ENCODE measurements around the gene TCIRG1.

TCIRG1 gene

DNA sequence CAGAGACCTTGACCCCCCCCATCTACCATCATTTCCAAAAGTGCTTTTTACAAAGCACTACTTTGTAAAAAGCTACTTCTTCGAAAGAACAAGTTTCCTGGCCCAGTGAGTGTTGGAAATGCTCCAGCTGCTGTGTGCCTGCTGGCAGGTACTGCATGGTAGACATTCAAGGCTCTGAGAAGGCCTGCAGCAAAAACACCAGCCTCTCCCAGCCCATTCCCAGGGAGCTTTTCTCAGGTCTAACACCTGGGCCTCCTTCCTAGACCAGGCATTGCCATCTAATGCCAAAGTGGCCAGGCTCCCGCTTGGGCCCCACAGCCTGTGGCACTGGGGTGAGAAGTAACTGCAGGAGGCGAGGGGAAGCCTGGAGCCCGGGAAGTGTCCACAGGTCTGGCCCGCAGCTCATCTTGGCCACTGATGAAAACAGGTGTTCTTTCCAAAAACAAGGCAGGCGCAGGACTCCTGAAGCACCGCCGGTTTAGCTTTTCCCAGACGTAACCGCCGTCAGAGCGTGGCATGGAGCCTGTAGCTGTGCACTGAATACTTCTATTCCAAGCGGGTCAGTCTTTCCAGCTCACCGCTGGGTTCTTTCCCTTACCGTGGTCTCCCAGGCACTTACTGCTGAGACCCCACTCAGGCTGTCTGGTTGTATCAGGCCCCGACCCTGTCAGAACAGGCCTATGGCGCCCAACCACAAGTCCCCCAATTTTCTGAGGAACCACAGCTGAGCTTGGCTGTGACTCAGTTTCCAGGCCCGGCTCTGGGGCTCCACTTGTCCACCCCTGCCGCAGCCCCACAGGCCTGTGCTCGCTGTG lies 1.2 kb upstream of the TCIRG1 start:
- no peak for DNase-seq (ENCODE audit: low spot score)

GRCh38 chr11:68038226-68038717 lies 553 bp upstream of the TCIRG1 start:
- DNase-seq (ENCODE audit: low spot score) = no peak

- DNase-seq (ENCODE audit: low spot score) = no peak
Measured at GRCh38 chr11:68039526-68040086, 781 bp downstream of the TCIRG1 start.

GRCh38 chr11:68040101-68040956 lies 1.5 kb downstream of the TCIRG1 start:
- DNase-seq (ENCODE audit: low spot score) = peak; percentile 39

- DNase-seq (ENCODE audit: low spot score) = no peak
Measured at GRCh38 chr11:68040957-68041591, 2.2 kb downstream of the TCIRG1 start.

GRCh38 chr11:68041617-68042218 lies 2.9 kb downstream of the TCIRG1 start:
- DNase-seq (ENCODE audit: low spot score) = no peak

DNA sequence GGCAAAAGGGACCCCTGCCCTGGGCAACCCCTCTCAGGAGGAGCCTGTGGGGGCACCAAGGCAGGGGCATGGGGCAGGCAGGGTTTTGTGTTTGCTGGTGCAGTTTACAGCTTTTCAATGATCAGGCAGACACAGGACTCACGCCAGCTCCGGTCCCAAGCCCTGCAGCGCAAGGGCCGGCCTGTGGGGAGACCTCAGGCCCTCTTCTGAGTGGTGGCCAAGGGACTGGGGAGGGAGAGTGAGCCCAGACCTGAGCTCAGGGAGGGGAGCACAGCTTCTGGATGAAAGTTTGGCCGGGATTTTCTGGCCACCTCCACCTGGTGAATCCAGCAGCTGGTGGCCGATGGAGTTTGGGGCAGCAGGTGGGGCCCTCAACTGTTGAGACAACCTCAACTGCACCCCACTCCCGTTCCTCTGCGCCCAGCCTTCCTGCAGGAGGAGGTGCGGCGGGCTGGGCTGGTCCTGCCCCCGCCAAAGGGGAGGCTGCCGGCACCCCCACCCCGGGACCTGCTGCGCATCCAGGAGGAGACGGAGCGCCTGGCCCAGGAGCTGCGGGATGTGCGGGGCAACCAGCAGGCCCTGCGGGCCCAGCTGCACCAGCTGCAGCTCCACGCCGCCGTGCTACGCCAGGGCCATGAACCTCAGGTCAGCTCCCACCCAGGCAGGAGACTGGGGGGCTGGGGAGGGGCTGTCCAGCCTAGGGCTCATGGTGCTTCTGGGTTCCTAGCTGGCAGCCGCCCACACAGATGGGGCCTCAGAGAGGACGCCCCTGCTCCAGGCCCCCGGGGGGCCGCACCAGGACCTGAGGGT lies 3.6 kb downstream of the TCIRG1 start:
- DNase-seq (ENCODE audit: low spot score) = no peak

DNA sequence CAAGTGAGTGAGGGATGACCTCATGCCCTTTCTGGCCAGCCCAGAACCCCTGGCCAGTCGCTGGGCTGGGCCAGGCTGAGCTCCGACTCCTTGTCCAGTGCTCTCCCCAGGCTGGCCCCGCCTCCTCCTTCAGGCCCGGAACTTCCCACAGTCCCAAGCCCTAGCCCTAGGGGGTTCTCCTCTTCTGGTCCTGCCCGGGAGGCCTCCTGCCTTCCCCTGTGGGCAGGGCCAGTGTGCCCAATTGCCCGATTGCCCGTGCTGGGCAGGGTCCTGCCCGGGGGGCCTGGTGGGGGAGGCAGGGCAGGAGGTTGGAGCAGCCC lies 4.2 kb downstream of the TCIRG1 start:
- DNase-seq (ENCODE audit: low spot score) = no peak

DNA sequence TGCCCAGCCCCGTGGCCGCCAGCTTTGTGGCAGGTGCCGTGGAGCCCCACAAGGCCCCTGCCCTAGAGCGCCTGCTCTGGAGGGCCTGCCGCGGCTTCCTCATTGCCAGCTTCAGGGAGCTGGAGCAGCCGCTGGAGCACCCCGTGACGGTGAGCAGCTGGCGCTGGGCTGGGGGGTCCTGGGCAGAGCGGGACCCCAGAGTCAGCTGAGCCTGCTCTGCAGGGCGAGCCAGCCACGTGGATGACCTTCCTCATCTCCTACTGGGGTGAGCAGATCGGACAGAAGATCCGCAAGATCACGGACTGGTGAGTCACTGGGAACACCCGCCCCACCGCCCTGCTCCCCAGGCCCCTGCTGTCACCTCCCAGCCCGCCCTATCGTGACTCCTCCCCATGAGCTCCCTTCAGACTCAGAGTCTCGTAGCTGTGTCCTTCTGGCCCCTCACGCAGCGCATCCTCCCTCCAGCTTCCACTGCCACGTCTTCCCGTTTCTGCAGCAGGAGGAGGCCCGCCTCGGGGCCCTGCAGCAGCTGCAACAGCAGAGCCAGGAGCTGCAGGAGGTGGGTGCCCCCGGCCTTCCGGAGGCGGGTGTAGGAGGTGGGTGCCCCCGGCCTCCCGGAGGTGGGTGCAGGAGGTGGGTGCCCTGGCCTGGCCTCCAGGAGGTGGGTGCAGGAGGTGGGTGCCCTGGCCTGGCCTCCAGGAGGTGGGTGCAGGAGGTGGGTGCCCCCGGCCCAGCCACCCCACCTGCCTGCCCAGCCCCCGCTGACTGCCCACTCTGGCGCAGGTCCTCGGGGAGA lies 4.7 kb downstream of the TCIRG1 start:
- peak; percentile 85 for DNase-seq (ENCODE audit: low spot score)

DNA sequence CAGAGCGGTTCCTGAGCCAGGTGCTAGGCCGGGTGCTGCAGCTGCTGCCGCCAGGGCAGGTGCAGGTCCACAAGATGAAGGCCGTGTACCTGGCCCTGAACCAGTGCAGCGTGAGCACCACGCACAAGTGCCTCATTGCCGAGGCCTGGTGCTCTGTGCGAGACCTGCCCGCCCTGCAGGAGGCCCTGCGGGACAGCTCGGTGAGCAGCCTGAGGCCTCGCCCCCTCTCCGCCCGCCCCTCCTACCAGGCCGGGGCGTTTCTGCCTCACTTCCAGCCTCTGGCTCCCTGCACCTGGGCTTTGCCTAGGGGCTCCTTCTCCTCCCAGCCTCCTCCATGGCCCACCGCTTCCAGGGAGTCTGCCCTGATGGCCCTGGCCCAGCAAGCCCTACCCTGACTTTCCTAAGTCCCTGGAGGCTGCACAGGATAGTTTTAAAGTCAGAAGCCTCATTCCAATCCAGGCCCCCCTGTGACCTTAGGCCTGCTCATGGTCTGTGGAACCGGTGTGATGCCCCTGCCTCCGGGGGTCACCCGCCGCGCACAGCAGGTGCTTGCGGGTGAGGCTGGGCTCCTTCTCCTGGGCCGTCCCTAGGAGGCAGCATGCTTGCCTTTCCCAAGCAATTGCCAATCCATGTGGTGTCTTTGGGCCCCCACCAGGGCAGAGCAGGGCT lies 5.5 kb downstream of the TCIRG1 start:
- no peak for DNase-seq (ENCODE audit: low spot score)

DNA sequence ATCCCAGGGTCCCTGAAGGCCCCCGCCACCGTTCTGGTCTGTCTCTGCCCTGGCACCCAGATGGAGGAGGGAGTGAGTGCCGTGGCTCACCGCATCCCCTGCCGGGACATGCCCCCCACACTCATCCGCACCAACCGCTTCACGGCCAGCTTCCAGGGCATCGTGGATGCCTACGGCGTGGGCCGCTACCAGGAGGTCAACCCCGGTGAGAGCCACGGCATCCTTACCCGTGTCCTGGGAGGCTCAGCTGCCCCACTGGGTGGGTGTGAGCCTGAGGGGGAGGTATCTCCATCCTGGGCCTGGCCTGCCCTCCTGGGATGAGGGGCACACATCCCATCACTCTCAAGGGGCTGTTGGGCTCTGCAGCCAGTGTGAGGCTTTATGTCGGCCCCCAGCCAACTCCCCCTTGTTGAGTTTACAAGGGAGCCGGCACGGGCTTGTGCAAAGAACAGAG lies 6.1 kb downstream of the TCIRG1 start:
- DNase-seq (ENCODE audit: low spot score) = no peak

DNA sequence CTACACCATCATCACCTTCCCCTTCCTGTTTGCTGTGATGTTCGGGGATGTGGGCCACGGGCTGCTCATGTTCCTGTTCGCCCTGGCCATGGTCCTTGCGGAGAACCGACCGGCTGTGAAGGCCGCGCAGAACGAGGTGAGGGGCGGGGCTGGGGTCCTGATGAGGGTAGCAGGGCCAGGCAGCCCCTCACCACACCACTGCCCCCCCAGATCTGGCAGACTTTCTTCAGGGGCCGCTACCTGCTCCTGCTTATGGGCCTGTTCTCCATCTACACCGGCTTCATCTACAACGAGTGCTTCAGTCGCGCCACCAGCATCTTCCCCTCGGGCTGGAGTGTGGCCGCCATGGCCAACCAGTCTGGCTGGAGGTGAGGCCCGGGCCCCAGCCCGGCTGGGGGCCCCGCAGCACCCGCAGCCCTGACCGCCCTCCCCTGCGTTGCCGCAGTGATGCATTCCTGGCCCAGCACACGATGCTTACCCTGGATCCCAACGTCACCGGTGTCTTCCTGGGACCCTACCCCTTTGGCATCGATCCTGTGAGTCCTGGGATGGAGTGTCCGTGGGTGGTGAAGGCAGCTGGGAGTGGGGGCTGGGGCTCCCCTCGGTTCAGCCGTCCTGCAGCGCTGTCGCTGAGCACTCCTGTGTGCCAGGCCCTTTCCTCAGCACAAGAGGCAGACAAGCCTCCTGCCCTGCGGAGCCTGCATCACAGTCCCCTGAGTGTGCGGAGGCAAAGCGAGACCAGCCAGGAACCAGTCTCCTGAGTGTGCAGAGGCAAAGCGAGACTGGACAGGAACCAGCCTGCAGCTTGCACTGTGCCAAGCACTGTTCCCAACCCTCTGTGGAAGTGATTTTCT lies 8.8 kb downstream of the TCIRG1 start:
- DNase-seq (ENCODE audit: low spot score) = no peak

- DNase-seq (ENCODE audit: low spot score) = no peak
Measured at GRCh38 chr11:68048681-68049508, 10.1 kb downstream of the TCIRG1 start.

GRCh38 chr11:68049509-68050370 lies 10.9 kb downstream of the TCIRG1 start:
- no peak for DNase-seq (ENCODE audit: low spot score)

DNA sequence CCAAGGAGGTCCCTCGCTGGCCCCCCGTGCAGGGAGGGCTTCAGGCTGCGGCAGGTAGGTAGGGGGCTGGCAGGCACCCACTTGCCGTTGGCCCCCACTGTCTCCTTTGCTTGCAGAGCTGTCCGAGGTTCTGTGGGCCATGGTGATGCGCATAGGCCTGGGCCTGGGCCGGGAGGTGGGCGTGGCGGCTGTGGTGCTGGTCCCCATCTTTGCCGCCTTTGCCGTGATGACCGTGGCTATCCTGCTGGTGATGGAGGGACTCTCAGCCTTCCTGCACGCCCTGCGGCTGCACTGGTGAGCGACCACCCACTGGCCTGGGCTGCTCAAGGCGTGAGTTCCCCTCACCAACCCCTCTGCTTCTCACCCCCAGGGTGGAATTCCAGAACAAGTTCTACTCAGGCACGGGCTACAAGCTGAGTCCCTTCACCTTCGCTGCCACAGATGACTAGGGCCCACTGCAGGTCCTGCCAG lies 11.6 kb downstream of the TCIRG1 start:
- DNase-seq (ENCODE audit: low spot score) = no peak

Data from SW480 (cell line).